ENCODE data around the gene MAPKAP1.

- no peak for TF ChIP-seq POLR2AphosphoS5 (IDR thresholded peaks at IDR 0.05)
- no peak for TF ChIP-seq CTCF (IDR thresholded peaks at IDR 0.05)
- no peak for TF ChIP-seq POLR2A (IDR thresholded peaks at IDR 0.05)
Measured at GRCh38 chr9:125460346-125460745, 246.7 kb downstream of the MAPKAP1 start.

All from suprapubic skin (tissue), 4 donors.